HG03378 (cell line): Measurements from ENCODE around the gene HMOX1.
"Not testable (repeated sequence)": the region's sequence is repeated elsewhere in the genome, so short reads cannot be mapped to it uniquely, and the experiment has no call there.

Source experiments
- ATAC-seq: cut with Tn5 transposase; IDR thresholded peaks from one replicate; pipeline ENCODE4 v1.9.1; 2021; ENCODE audit warnings: mild to moderate bottlenecking, moderate library complexity; ENCODE audit not compliant: unreplicated experiment

HMOX1 gene

DNA sequence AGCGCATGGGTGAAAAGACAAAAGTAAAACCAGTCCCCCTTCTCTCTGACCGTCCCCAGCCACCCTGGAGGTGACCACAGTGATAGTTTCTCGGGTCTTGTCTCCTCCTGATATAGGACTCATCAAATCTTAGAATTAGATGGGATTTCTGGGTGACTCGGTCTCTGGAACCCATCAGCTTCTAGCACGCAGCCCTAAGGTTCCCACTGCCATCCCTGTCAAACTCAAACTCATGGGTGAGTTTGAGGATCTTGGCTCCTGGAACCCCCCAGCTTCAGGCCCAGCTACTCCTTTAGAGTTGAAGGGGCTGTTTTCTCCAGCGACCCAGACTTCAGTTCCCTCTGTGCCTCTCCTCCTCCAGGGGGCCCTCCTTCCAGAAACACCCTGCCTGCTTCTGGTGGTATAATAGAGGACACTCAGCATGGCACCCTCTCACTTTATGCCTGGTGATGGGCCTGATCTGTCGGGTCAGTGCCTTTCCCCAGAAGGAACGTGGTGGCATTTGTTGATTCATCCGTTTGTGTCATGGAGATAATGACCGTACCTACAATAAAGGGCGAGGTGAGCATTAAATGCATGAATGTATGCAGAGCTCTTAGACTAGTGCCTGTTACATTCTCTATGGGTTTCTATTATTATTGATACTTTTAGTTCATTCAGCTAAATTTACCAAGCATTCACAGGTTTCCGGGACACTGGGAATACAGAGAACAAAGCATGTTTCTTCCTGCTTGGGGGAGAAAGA is 50.8 kb downstream of the HMOX1 start:
- no peak for ATAC-seq

DNA sequence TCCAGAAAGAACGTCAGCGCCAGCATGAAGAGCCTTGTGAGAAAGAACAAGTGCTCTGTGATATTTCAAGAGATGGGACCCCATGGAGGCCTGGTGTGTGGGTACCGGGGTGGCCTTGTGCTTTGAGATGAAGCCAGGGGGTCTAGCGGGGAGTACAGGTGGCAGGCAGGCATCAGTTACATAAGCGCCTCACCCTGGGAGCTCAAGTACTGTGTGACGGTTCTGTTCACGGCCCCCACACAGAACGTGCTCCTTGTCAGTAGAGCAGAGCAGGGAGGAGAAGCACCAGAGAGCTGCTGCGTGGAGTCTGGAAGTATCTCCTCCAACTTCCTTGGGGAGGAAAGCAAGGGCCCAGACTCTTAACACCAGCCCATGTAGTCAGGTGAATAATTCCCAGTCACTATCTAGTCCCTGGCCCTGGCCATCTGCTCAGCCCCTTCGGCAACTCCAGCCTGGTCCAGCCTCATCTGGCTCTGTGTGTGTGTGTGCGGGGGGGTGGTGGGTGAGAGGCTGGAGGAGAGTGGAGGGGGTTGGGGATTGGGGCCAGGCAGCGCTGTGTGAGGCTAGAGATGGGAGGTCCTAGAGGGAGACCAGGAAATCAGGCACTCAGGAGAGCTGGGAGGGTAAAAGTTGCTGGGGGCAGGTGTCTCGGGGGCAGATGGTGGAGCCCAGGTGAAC is 51.5 kb downstream of the HMOX1 start:
- ATAC-seq, result no peak

DNA sequence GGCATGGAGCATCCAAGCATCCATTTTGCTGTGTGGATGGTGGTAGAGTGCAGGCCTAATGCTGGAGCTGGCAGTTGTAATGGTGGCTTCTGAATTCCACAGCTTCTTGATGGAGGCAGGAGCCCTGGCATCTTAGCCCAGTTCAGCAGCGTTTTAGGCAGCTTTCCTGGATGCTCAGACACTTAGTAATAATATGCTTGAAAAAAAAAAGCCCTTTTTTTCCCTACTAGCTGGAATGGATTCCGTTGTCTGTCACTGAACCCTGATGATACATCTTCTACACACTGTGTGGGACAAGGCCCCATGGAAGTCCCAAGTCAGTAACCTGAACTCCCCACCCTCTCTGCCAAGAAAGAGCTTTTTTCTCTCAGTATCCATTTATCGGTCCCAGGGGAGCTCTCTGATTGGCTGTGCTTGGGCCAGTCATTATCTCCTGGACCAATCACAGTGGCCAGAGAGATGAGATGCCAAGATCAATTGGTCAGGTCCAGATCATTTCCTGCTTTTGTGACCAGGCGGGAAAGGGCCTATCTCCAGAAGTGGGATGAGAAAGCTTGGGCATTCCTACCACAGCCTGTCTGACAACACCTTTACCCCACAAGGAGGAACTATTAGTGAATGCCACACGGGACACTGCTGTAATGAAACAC is 53.3 kb downstream of the HMOX1 start:
- no peak for ATAC-seq

DNA sequence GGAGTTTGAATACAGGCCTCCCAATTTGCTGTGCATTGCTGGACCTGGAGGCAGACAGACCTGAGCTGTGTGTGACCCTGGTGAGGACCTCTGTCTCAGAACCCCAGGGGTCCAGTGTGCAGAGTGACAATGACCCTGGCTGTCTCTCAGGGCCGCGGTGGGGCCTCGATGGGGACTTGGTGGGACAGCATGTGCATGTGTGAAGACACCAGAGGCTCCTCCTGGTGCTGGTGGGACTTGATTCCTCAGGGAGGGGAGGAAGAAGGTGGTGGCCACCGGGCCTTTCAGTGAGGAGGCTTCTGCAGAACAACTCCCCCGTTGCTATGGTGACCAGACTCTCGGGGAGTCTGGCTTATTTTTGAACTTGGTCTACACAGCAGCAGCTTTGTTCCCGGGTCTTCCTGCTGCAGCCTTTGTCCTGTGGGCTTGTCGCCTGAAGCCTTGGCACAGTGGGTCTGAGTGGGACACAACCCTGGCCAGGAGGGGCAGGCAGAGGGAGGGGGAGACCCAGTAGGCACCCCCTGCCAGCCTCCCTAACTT is 54.4 kb downstream of the HMOX1 start:
- ATAC-seq, result no peak

DNA sequence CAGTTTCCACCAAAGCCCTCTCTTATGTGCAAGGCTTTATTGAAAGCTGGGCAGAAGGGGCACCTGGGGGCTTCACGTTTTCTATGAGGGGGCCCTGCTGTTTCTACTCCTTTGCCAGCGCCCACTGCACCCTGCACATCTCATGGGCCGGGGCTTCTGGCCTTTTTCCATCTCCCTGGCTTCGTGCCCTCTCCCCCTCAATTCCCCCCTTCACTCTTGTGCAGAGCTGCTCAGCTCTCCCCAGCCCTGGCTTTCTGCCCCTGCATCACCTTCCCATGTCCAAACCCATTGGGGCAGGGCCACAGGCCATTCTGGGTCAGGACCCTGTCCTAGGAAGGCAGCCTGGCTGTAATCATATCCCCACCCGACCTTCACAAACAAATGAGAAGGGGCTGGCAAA is 55.5 kb downstream of the HMOX1 start:
- no peak for ATAC-seq

DNA sequence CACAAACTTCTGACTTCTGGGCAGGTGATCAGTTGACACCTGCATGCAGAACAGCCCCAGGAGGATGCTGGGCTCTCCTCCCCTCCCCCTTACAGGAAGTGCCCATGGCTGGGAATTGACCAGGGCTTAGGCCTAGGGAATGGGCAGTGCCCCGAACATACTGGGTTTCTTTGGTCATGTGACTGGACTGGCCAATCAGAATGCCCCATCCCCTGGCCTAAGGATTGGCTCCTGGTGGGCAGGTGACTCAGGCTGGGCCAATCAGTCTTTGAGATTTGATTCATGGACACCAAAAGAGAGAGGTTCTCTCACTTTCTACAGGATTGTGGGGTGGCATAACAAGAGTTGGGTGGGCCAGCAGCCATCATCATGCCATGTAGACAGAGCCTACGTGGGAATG is 56.2 kb downstream of the HMOX1 start:
- ATAC-seq, result no peak

DNA sequence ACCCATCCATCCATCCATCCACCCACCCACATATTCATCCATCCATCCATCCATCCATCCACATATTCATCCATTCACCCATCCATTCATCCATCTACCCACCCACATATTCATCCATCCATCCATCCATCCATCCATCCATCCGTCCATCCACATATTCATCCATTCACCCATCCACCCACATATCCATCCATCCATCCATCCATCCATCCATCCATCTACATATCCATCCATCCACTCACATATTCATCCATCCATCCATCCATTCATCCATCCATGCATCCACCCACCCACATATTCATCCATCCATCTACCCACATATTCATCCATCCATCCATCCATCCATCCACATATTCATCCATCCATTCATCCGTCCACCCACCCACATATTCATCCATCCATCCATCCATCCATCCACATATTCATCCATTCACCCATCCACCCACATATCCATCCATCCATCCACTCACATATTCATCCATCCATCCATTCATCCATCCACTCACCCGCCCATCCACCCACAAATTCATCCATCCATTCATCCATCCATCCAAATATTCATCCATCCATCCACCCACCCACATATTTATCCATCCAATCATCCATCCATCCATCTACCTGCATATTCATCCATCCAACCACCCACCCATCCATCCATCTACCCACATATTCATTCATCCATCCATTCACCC is 57.9 kb downstream of the HMOX1 start:
- not testable (repeated sequence) for ATAC-seq

DNA sequence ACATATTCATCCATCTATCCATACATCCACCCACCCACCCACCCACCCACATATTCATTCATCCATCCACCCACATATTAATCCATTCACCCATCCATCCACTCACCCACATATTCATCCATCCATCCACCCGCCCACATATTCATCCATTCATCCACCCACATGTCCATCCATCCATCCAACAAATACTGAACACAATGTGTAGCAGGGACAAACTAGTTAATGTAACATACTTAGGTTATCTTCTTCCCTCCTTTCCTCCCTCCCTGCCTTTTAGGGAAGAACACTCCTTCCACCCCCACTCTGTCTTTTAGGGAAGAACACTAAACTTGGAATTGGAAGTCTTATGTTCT is 58.4 kb downstream of the HMOX1 start:
- no peak for ATAC-seq

DNA sequence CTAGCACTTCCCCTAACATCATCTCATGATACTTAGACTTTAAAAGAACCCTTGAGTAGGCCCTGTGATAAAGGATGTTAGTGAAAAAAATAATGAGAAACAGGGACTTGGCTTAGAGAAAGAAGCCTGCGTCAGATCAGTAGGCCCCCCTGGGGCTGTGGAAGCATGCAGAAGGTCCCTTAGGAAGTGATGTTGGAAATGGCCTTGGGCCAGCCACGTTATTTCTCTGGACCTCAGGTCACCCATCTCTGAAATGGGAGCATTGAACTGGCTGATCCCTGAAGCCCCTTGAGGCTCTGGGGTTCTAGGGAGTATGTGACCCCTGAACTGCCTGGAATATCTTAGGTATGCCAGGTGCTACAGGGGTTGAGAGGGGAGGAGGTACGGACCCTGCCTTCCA is 59.2 kb downstream of the HMOX1 start:
- ATAC-seq, result no peak

DNA sequence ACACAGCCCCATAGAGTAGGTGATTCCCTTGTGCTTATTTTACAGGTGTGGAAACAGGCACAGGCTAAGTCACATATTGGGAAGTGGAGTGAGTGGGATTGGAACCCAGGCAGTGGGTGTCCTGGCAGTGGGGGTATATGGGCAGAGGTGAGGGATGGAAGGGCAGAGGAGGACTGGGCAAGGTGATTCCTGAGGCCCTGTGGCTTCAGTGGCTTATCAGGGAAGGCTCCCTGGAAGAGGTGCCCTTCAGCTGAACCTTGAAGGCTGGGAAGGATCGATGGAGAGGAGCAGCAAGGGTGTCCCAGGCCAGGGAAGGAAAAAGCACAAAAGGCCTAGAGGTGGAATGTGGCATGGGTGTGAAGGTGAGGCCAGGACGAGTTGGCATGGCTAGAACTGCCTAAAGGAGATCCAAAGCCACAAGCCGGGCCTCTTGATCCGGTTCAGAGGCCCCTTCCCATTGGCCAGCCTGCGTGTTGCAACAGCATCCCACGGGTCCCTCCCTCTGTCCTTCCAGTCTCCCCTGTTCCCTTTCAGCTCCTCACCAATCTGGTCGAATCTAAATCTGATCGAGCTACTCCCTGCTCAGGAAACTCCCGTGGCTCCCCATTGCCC is 60.7 kb downstream of the HMOX1 start:
- ATAC-seq, result no peak

DNA sequence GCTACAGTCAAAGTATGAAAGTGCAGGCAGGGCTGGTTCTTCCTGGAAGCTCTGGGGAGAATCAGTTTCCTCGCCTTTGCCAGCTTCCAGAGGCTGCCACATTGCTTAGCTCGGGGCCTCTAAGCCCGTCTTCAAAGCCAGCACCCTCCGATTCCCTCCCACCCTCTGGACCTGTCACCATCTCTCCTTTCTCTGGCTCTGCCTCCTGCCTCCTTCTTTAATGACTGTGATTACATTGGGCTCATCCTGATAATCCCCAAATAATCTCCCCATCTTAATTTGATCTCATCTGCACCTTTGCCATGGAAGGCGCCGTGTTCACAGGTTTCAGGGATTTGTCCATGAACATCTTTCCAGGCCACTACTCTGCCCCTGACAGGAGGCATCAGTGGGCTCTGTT is 61.6 kb downstream of the HMOX1 start:
- ATAC-seq, result no peak

DNA sequence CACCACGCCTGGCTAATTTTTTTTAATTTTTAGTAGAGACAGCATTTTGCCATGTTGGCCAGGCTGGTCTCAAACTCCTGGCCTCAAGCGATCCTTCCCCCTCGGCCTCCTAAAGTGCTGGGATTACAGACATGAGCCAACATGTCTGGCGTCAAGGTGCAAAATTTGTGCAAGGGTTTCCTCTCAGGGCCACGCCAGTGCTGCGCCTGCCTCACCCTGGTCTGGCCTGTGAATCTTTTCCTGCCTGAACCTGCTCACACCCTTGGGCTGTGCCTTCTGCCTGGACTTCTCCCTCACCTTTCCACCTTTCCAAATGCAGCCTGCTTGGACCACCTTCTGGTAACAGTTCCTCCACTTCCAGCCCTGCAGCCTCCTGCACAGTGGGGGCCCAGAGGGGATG is 62.4 kb downstream of the HMOX1 start:
- no peak for ATAC-seq
